HepG2 (cell line): ENCODE measurements around the gene BCAN. TPM values are rescaled to one million over a fixed set of nuclear protein-coding genes. Genes with fewer than 3 reads are reported as not detected.

ENCODE experiments used
- CBX1 ChIP-seq: IDR thresholded peaks from one replicate; pipeline ENCODE4 v1.6.1; 2016; ENCODE audit warnings: antibody characterized with exemption, low read depth
- ETV6 ChIP-seq: sonication (generic); formaldehyde crosslinking; conservative IDR thresholded peaks from 2 replicates; pipeline ENCODE4 v1.4.0; 2020; ENCODE audit warnings: missing genetic modification reagents
- FOXJ3 ChIP-seq: sonication (generic); formaldehyde crosslinking; IDR thresholded peaks from 2 replicates; pipeline ENCODE4 v1.4.0; 2020; ENCODE audit warnings: missing genetic modification reagents, mild to moderate bottlenecking, borderline replicate concordance
- GZF1 ChIP-seq: sonication (generic); formaldehyde crosslinking; IDR thresholded peaks from 2 replicates; pipeline ENCODE4 v1.5.1; 2020; ENCODE audit warnings: mild to moderate bottlenecking, missing genetic modification reagents
- JUNB ChIP-seq: sonication (generic); formaldehyde crosslinking; IDR thresholded peaks from 2 replicates; pipeline ENCODE4 v1.8.0; 2022; ENCODE audit warnings: missing genetic modification reagents, mild to moderate bottlenecking, borderline replicate concordance
- JUND ChIP-seq: sonication (generic); formaldehyde crosslinking; IDR thresholded peaks from 2 replicates; pipeline ENCODE4 v1.8.0; 2022; ENCODE audit warnings: mild to moderate bottlenecking, missing genetic modification reagents
- KLF16 ChIP-seq, 2 experiments: sonication (generic) in 1 of 2; formaldehyde crosslinking in 1 of 2; IDR thresholded peaks; 2 replicates each; pipeline versions ENCODE4 v1.6.1 to v1.8.0; 2016 to 2023; ENCODE audit warnings: missing genetic modification reagents in 2 of 2, missing compliant biosample characterization in 1 of 2
- MXD4 ChIP-seq: IDR thresholded peaks from 2 replicates; pipeline ENCODE4 v1.6.1; 2016; ENCODE audit warnings: mild to moderate bottlenecking, missing biosample characterization, missing genetic modification reagents
- NRL ChIP-seq: sonication (generic); formaldehyde crosslinking; IDR thresholded peaks from 2 replicates; pipeline ENCODE4 v1.5.0; 2020; ENCODE audit warnings: missing genetic modification reagents, mild to moderate bottlenecking, moderate library complexity, borderline replicate concordance
- PCBP2 ChIP-seq: fragments of 200-400 bp; formaldehyde crosslinking; optimal IDR thresholded peaks from 2 replicates; pipeline ENCODE3; 2018; ENCODE audit warnings: low read length, low read depth; ENCODE audit not compliant: poor library complexity, severe bottlenecking
- RELA ChIP-seq: sonication (generic); formaldehyde crosslinking; IDR thresholded peaks from 2 replicates; pipeline ENCODE4 v1.4.0; 2020; ENCODE audit warnings: missing genetic modification reagents
- REPIN1 ChIP-seq: sonication (generic); formaldehyde crosslinking; IDR thresholded peaks from 2 replicates; pipeline ENCODE4 v1.8.0; 2022; ENCODE audit warnings: missing genetic modification reagents, low read depth, mild to moderate bottlenecking, borderline replicate concordance
- RXRB ChIP-seq: IDR thresholded peaks from 2 replicates; pipeline ENCODE4 v1.6.1; 2016; ENCODE audit warnings: borderline replicate concordance, missing genetic modification reagents, missing compliant biosample characterization
- STAG1 ChIP-seq: sonication (generic); formaldehyde crosslinking; IDR thresholded peaks from 2 replicates; pipeline ENCODE4 v1.4.0; 2020; ENCODE audit warnings: missing genetic modification reagents
- TOE1 ChIP-seq: sonication (generic); formaldehyde crosslinking; IDR thresholded peaks from 2 replicates; pipeline ENCODE4 v1.4.0; 2020; ENCODE audit warnings: mild to moderate bottlenecking, missing genetic modification reagents
- TP53 ChIP-seq: sonication (generic); formaldehyde crosslinking; conservative IDR thresholded peaks from 2 replicates; pipeline ENCODE4 v1.4.0; 2020; ENCODE audit warnings: missing genetic modification reagents
- ZBTB3 ChIP-seq: sonication (generic); formaldehyde crosslinking; IDR thresholded peaks from 2 replicates; pipeline ENCODE4 v1.4.0; 2020; ENCODE audit warnings: low read depth, mild to moderate bottlenecking, moderate library complexity, missing genetic modification reagents, borderline replicate concordance
- ZFP36L2 ChIP-seq: sonication (generic); formaldehyde crosslinking; IDR thresholded peaks from 2 replicates; pipeline ENCODE4 v1.4.0; 2020; ENCODE audit warnings: missing genetic modification reagents
- ZNF230 ChIP-seq: sonication (generic); formaldehyde crosslinking; IDR thresholded peaks from 2 replicates; pipeline ENCODE4 v1.4.0; 2020; ENCODE audit warnings: mild to moderate bottlenecking, missing genetic modification reagents
- ZNF468 ChIP-seq: sonication (generic); formaldehyde crosslinking; IDR thresholded peaks from 2 replicates; pipeline ENCODE4 v1.8.0; 2022; ENCODE audit warnings: mild to moderate bottlenecking, moderate library complexity, missing genetic modification reagents
- ZNF496 ChIP-seq: sonication (generic); formaldehyde crosslinking; IDR thresholded peaks from 2 replicates; pipeline ENCODE4 v1.8.1; 2023; ENCODE audit warnings: mild to moderate bottlenecking, moderate library complexity, missing genetic modification reagents; ENCODE audit not compliant: insufficient replicate concordance
- ZNF563 ChIP-seq: sonication (generic); formaldehyde crosslinking; IDR thresholded peaks from 2 replicates; pipeline ENCODE4 v1.8.0; 2022; ENCODE audit warnings: mild to moderate bottlenecking, moderate library complexity, missing genetic modification reagents
- ZNF703 ChIP-seq: sonication (generic); formaldehyde crosslinking; IDR thresholded peaks from 2 replicates; pipeline ENCODE4 v1.5.1; 2020; ENCODE audit warnings: missing genetic modification reagents, mild to moderate bottlenecking, moderate library complexity, borderline replicate concordance
- ZNF720 ChIP-seq: sonication (generic); formaldehyde crosslinking; IDR thresholded peaks from 2 replicates; pipeline ENCODE4 v1.4.0; 2020; ENCODE audit warnings: missing genetic modification reagents
- ZNF766 ChIP-seq: sonication (generic); formaldehyde crosslinking; IDR thresholded peaks from 2 replicates; pipeline ENCODE4 v1.5.0; 2020; ENCODE audit warnings: missing genetic modification reagents, borderline replicate concordance
- ZNF839 ChIP-seq: sonication (generic); formaldehyde crosslinking; IDR thresholded peaks from 2 replicates; pipeline ENCODE4 v1.4.0; 2020; ENCODE audit warnings: missing genetic modification reagents, mild to moderate bottlenecking, borderline replicate concordance
- ZNF878 ChIP-seq: sonication (generic); formaldehyde crosslinking; IDR thresholded peaks from 2 replicates; pipeline ENCODE4 v1.8.1; 2023; ENCODE audit warnings: mild to moderate bottlenecking, missing genetic modification reagents, moderate library complexity
- ZNF891 ChIP-seq: sonication (generic); formaldehyde crosslinking; IDR thresholded peaks from 2 replicates; pipeline ENCODE4 v1.5.0; 2020; ENCODE audit warnings: mild to moderate bottlenecking, missing genetic modification reagents
- polyA plus RNA-seq, 8 experiments: library from polyadenylated mRNA; depleted of rRNA in 3 of 8; stranded (reverse) in 7 of 8; unstranded in 1 of 8; fragments of >200 nt; fragmentation: Illumina TruSeq in 4 of 8; extraction: Trizol in 4 of 8; gene quantifications; 2 replicates each; pipeline versions ENCODE4 v1.2.1 to v1.2.3, GENCODE V29; 2011 to 2016; ENCODE audit warnings: low read depth in 4 of 8, missing spikeins in 1 of 8, mixed read lengths in 1 of 8; ENCODE audit not compliant: insufficient read depth in 1 of 8
- total RNA-seq, 5 experiments: library from RNA; depleted of rRNA; stranded (reverse); fragments of >200 nt; fragmentation: Illumina TruSeq; extraction: Trizol; gene quantifications; 2 replicates each; pipeline ENCODE4 v1.2.3, GENCODE V29; 2016; ENCODE audit warnings: low read depth in 1 of 5
- TF ChIP-seq, protein P1 (sequence below): sonication (generic); formaldehyde crosslinking; IDR thresholded peaks from 2 replicates; pipeline ENCODE4 v1.4.0; 2020; ENCODE audit warnings: missing genetic modification reagents, borderline replicate concordance
- TF ChIP-seq, protein P2 (sequence below): sonication (generic); formaldehyde crosslinking; IDR thresholded peaks from 2 replicates; pipeline ENCODE4 v1.8.0; 2022; ENCODE audit warnings: mild to moderate bottlenecking, missing genetic modification reagents, moderate library complexity

The BCAN gene
- total and polyA plus RNA-seq, 2 of the 13 experiments (the other 11 are each of a cell fraction or from before 2014, with no cell fraction given): not detected

DNA sequence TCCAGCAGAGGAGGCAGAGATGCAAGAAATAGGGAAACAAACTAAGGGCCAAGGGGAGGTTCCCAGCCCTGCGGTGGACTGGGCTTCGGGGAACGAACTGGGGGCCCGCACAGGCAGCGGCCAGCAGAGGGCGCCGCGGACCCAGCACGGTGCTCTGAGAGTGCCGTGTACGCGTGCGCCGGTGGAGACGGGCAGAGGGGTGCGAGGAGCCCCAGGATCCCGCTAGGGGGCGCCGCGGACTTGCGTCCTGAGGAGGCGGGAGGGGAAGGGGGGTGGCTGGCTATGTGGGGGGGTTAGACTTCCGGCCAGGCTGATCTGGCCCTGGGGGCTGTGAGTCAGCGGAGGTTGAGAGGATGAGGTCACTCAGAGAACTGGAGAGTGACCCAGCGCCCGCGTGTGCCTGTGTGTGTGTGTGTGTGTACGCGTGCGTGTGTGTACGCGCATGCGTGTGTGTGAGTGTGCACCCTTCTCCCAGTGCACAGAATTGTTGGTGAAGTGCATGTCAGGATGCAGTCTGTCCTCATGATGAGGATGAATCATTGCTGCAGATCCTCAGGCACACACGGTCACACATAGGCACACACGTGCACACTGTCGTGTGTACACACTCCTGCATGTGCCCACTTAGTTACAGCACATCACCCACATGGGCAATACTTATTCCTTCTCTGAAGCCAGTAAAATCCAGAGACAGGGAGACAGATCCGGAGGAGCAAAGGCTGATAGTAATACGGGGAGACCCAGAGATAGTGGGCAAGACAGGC is 18.3 kb downstream of the BCAN start (continued):
- TF ChIP-seq GZF1 (CRISPR knock-in tag): 0 out of 2 replicates have a peak, but pooled peaks have one; percentile 30
- TF ChIP-seq NRL: no peak
- TF ChIP-seq TP53 (CRISPR knock-in tag): no peak
- TF ChIP-seq ZNF703: no peak
- TF ChIP-seq ZNF468 (CRISPR knock-in tag): no peak
- TF ChIP-seq ETV6: no peak; the same call in 1 of the 2 replicates
- peak; percentile 94 for TF ChIP-seq JUND
- TF ChIP-seq CBX1: no peak
- TF ChIP-seq, protein P1, sequence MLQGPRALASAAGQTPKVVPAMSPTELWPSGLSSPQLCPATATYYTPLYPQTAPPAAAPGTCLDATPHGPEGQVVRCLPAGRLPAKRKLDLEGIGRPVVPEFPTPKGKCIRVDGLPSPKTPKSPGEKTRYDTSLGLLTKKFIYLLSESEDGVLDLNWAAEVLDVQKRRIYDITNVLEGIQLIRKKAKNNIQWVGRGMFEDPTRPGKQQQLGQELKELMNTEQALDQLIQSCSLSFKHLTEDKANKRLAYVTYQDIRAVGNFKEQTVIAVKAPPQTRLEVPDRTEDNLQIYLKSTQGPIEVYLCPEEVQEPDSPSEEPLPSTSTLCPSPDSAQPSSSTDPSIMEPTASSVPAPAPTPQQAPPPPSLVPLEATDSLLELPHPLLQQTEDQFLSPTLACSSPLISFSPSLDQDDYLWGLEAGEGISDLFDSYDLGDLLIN (CRISPR knock-in tag): no peak
- peak; percentile 78; the same call in 1 of the 2 replicates for TF ChIP-seq JUNB (CRISPR knock-in tag)
- TF ChIP-seq PCBP2: no peak
- TF ChIP-seq ZNF496 (CRISPR knock-in tag): no peak
- TF ChIP-seq ZNF839 (CRISPR knock-in tag): no peak
- no peak for TF ChIP-seq FOXJ3
- TF ChIP-seq ZNF230 (CRISPR knock-in tag): no peak
- TF ChIP-seq ZNF563 (CRISPR knock-in tag): 0 out of 2 replicates have a peak, but pooled peaks have one; percentile 53
- TF ChIP-seq TOE1 (CRISPR knock-in tag): peak; percentile 84; the same call in 1 of the 2 replicates
- TF ChIP-seq, protein P2, sequence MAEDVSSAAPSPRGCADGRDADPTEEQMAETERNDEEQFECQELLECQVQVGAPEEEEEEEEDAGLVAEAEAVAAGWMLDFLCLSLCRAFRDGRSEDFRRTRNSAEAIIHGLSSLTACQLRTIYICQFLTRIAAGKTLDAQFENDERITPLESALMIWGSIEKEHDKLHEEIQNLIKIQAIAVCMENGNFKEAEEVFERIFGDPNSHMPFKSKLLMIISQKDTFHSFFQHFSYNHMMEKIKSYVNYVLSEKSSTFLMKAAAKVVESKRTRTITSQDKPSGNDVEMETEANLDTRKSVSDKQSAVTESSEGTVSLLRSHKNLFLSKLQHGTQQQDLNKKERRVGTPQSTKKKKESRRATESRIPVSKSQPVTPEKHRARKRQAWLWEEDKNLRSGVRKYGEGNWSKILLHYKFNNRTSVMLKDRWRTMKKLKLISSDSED (CRISPR knock-in tag): no peak
- TF ChIP-seq ZNF720: no peak
- TF ChIP-seq ZNF891: no peak
- peak; percentile 63; the same call in 1 of the 2 replicates for TF ChIP-seq REPIN1 (CRISPR knock-in tag)
- no peak for TF ChIP-seq MXD4
- TF ChIP-seq ZNF878 (CRISPR knock-in tag): no peak
- peak; percentile 82 for TF ChIP-seq STAG1
- TF ChIP-seq RXRB (CRISPR knock-in tag): peak; percentile 66; the same call in 1 of the 2 replicates
- TF ChIP-seq KLF16 (CRISPR knock-in tag; IDR thresholded peaks at IDR 0.05): peak in 1 of 2 experiments; percentile 85; a peak in 2 of 4 replicates
- TF ChIP-seq ZBTB3 (CRISPR knock-in tag): 0 out of 2 replicates have a peak, but pooled peaks have one; percentile 37
- no peak for TF ChIP-seq ZFP36L2 (CRISPR knock-in tag)
- TF ChIP-seq RELA (CRISPR knock-in tag): peak; percentile 74; the same call in 1 of the 2 replicates
- TF ChIP-seq ZNF766 (CRISPR knock-in tag): no peak
